ENCODE measurements around the gene RRP12. TPM values are rescaled to one million over a fixed set of nuclear protein-coding genes. Genes with fewer than 3 reads are reported as not detected.

RRP12 gene
- total RNA-seq, 1 donor from 2014 or later = 15.2 TPM

DNA sequence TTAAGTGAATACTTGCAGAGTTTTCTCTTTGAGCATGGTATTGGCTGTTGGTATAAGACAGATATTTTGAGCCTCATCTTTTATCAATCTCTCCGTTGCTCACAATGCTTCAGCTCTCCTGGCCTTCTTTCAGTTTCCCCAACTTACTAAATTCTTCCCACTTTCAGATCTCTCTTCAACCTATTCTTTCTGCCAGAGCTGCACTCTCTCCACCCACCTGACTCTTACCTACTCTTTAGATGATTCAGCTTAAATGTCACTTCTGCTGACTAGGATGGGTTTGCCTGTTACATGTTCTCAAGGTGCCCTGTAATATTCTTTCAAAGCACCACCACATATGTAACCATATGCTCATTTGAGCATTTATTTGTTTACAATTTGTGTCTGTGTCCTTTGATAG is 43.1 kb upstream of the RRP12 start:
- H3K27me3 ChIP-seq (ENCODE audit: low read depth) = no peaks in the 10 kb centered on the region
- H3K4me1 ChIP-seq = peaks cover 49% of the 10 kb centered on the region
- TF ChIP-seq CTCF (IDR thresholded peaks at IDR 0.05; ENCODE audit: borderline replicate concordance) = no peak
- no peak overlapping the region for H3K4me3 ChIP-seq
- H3K9me3 ChIP-seq (replicated peaks) = no peaks in the 10 kb centered on the region
- intact Hi-C loops (cut with micrococcal nuclease) = no loop called here
- H3K36me3 ChIP-seq = peaks cover 32% of the 10 kb centered on the region
- H3K27ac ChIP-seq (replicated peaks) = no peak overlapping the region
- DNase-seq = no peak

DNA sequence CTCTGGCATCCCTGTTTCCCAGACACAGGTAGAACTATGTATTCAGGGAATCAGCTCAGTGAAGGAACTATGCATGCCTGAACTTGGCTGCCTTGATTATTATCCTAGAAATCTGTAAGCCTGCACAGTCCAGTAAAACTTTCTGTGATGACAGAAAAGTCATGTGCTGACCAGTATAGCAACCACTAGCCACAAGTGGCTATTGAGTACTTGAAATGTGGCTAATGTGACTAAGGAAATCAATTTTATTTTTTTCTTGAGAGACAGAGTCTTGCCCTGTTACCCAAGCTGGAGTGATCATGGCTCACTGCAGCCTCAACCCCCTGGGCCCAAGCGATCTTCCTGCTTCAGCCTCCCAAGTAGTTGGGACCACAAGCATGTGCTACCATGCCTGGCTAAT is 41.1 kb upstream of the RRP12 start:
- intact Hi-C loops (cut with micrococcal nuclease) = no loop called here
- TF ChIP-seq CTCF (IDR thresholded peaks at IDR 0.05; ENCODE audit: borderline replicate concordance) = no peak
- Histone ChIP-seq H3K36me3 (peaks cover 51% of the 10 kb centered on the region), H3K27me3 (ENCODE audit: low read depth) (no peaks in the 10 kb centered on the region), H3K4me3 (no peak overlapping the region), H3K27ac (replicated peaks) (no peak overlapping the region), H3K9me3 (replicated peaks) (no peaks in the 10 kb centered on the region), H3K4me1 (peaks cover 30% of the 10 kb centered on the region)
- no peak for DNase-seq

DNA sequence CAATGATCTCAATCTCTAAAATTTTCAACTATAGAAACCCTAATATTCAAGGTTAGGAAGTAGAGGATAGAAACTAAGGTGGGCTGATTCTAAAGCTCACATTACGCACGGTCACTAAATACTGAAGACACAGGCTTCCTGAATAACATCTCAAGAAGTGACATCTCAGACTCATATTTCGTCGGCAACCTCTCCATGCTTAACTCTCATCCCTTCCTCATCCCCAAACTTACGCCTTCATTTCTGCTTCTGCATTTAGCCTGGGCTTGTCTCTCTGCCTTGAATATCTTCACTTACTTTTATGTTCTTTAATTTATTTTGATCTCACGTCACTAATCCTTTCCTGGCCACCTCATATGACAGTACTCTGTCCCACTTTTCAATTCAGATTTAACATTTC is 34.1 kb upstream of the RRP12 start:
- H3K4me1 ChIP-seq = no peaks in the 10 kb centered on the region
- no peak for TF ChIP-seq CTCF (IDR thresholded peaks at IDR 0.05; ENCODE audit: borderline replicate concordance)
- no peak overlapping the region for H3K4me3 ChIP-seq
- no peak for DNase-seq
- no peak overlapping the region for H3K27ac ChIP-seq (replicated peaks)
- no peaks in the 10 kb centered on the region for H3K9me3 ChIP-seq (replicated peaks)
- no peaks in the 10 kb centered on the region for H3K27me3 ChIP-seq (ENCODE audit: low read depth)
- H3K36me3 ChIP-seq = peaks cover 89% of the 10 kb centered on the region
- intact Hi-C loops (cut with micrococcal nuclease) = no loop called here

DNA sequence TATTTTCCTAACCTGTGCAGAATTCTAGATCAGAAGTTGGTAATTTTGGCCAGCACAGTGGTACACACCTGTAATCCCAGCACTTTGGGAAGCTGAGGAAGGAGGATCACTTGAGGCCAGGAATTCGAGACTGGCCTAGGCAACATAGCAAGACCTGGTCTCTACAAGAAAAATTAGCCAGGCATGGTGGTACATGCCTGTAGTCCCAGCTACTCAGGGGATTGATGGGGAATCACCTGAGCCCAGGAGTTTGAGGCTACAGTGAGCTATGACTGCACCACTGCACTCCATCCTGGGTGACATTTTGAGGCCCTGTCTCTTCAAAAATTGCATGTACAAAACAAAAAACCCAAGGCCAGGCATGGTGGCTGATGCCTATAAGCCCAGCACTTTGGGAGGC is 33.4 kb upstream of the RRP12 start:
- Histone ChIP-seq H3K4me1 (peaks cover 1% of the 10 kb centered on the region), H3K4me3 (no peak overlapping the region), H3K9me3 (replicated peaks) (no peaks in the 10 kb centered on the region), H3K27ac (replicated peaks) (no peak overlapping the region), H3K27me3 (ENCODE audit: low read depth) (no peaks in the 10 kb centered on the region), H3K36me3 (peaks cover 89% of the 10 kb centered on the region)
- TF ChIP-seq CTCF (IDR thresholded peaks at IDR 0.05; ENCODE audit: borderline replicate concordance) = no peak
- intact Hi-C loops (cut with micrococcal nuclease) = no loop called here
- no peak for DNase-seq

DNA sequence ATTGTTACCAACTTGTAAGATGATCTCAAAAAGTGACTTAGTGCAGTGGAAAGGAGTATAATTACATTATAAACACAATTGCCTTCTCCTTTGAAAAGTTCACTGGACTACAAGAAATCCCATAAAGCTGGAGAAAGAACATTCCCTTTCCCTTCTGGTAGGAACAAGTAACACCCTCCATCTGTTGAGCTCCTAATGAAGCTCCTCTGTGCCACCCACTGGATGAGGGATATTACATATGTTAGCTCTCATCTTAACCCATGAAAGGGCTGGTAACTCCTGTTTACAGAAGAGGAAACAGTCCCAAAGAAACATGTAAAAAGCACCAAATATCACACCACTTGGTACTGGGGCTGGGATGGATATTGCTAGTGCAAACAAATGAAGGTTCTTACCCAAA is 32.9 kb upstream of the RRP12 start:
- intact Hi-C loops (cut with micrococcal nuclease) = no loop called here
- no peak overlapping the region for H3K27ac ChIP-seq (replicated peaks)
- H3K9me3 ChIP-seq (replicated peaks) = no peaks in the 10 kb centered on the region
- no peak overlapping the region for H3K4me3 ChIP-seq
- H3K36me3 ChIP-seq = peaks cover 89% of the 10 kb centered on the region
- no peak for TF ChIP-seq CTCF (IDR thresholded peaks at IDR 0.05; ENCODE audit: borderline replicate concordance)
- no peaks in the 10 kb centered on the region for H3K27me3 ChIP-seq (ENCODE audit: low read depth)
- H3K4me1 ChIP-seq = peaks cover 6% of the 10 kb centered on the region
- no peak for DNase-seq

GRCh38 chr10:97428572-97428981 is 27.4 kb upstream of the RRP12 start:
- H3K9me3 ChIP-seq (replicated peaks) = no peaks in the 10 kb centered on the region
- intact Hi-C loops (cut with micrococcal nuclease) = no loop called here
- no peaks in the 10 kb centered on the region for H3K27me3 ChIP-seq (ENCODE audit: low read depth)
- H3K27ac ChIP-seq (replicated peaks) = peak overlapping the region; percentile 93
- TF ChIP-seq CTCF (IDR thresholded peaks at IDR 0.05; ENCODE audit: borderline replicate concordance) = no peak
- H3K4me3 ChIP-seq = peak overlapping the region; percentile 95
- no peak for DNase-seq
- H3K36me3 ChIP-seq = peaks cover 40% of the 10 kb centered on the region
- peaks cover 42% of the 10 kb centered on the region for H3K4me1 ChIP-seq

All from left ventricle myocardium inferior (tissue), 1 donor.